Tongue (tissue), 2 donors: ENCODE results near the gene LAMP1. TPM values are rescaled to one million over a fixed set of nuclear protein-coding genes. Genes with fewer than 3 reads are reported as not detected.
"Not testable (repeated sequence)": the region's sequence is repeated elsewhere in the genome, so short reads cannot be mapped to it uniquely, and the experiment has no call there.

Experiments
- DNase-seq: peaks from one replicate; pipeline ENCODE4 v3.0.0-alpha.2; 2015
- total RNA-seq: library from RNA; depleted of rRNA; stranded (reverse); fragments of >200 nt; gene quantifications from one replicate; pipeline ENCODE4 v1.2.3, GENCODE V29; 2014

LAMP1 gene, protein sequence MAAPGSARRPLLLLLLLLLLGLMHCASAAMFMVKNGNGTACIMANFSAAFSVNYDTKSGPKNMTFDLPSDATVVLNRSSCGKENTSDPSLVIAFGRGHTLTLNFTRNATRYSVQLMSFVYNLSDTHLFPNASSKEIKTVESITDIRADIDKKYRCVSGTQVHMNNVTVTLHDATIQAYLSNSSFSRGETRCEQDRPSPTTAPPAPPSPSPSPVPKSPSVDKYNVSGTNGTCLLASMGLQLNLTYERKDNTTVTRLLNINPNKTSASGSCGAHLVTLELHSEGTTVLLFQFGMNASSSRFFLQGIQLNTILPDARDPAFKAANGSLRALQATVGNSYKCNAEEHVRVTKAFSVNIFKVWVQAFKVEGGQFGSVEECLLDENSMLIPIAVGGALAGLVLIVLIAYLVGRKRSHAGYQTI
- 70.3 TPM for total RNA-seq

DNA sequence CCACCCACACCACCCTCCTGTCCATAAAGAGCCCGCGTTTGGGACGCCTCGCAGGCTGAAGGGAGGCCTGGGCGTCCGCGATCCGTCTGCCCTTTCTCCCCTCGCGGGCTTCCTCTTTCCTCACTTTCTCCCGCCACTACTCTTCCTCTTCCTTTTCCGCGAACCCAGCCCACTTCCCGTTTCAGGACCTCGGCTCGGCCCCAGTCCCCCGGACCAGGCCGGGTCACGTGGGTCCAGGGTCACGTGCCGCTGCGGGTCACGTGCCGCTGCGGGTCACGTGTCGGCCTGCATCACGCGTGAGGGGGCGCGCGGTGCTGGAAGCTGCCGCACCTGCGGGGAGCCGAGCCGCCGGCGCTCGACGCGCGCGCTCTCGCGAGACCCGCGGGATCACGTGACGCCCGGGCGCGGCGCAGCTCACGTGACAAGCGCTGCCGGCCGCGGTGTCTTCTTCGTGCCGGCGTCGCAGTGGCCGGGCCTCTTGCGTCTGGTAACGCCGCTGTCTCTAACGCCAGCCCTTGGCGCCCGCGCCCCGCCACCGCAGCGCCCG lies at the start of gene LAMP1:
Gene LAMP1, plus strand, starts transcription at position 417 of the 547 bp plus-strand sequence. CDS start 196 bp downstream, outside the sequence.
- peak; percentile 98 for DNase-seq

DNA sequence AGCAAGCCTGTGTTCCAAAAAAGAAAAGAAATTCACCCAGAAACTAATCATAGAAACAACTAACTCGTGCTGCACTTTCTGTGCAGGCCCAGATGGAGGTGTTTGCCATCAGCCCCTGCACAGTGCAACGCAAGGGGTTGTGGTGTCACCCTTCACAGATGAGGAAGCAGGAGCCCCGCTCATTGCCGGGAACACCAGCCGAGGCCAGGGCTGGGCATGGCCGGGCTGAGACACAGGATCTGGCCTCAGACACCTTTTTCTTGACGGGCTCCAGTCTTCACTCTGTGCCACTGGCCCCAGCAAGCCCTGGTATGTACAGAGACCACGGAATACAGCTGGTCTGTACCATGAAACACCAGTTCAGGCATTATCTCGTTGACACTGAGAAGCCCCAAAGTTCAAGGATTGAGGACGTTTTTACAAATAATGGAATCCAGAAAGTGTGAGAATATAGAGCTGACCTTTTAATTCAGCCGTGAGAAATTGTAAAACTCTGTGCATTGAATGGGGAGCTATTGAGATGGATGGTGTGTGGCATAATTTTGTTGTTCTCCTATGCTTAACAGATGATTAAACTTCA lies 44.4 kb upstream of the LAMP1 start:
- no peak for DNase-seq

DNA sequence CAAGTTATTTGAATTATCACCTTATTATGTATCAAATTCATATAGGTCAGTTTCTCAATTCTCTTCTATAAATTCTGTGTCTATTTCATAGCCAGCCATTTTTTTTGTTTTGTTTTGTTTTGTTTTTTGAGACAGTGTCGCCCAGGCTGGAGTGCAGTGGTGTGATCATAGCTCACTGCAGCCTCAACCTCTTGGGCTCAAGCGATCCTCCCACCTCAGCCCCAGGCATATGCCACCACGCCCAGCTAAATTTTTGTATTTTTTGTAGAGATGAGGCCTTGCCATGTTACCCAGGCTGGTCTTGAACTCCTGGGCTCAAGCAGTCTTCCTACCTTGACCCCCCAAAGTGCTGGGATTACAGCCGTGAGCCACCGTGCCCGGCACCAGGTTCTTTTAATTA lies 39.1 kb upstream of the LAMP1 start:
- DNase-seq: not testable (repeated sequence)

DNA sequence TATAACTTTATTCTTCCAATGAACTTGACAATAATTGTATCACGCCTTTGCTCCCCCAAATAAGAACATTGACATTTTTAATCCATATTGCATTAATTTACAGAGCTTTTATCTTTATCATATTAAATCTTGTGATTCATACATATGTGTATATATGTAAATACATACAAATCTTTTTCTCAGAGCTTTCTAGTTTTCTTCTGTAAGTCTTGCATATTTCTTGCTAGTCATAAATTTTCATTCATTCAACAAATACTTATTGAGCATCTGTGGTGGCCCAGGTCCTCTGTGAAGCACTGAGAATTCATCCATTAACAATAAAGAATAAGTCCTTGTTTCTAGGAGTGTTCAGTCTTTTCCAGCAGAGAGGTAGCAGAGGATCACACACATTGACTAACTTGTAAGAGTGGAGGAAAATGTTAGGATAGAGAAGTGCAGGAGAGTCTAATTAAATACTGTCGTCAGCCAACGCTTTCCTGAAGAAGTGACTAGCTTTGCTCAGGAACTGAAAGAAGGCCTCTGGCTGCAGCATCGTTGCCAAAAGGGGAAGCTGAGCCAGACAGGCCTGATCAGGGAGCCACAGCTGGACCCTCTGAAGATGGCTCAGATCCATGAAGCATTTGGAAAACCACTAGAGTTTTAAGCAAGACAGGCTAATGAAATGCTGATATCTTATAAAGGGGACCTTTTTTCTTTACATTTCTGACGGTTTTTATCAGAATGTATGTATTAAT lies 38.6 kb upstream of the LAMP1 start:
- DNase-seq: no peak

DNA sequence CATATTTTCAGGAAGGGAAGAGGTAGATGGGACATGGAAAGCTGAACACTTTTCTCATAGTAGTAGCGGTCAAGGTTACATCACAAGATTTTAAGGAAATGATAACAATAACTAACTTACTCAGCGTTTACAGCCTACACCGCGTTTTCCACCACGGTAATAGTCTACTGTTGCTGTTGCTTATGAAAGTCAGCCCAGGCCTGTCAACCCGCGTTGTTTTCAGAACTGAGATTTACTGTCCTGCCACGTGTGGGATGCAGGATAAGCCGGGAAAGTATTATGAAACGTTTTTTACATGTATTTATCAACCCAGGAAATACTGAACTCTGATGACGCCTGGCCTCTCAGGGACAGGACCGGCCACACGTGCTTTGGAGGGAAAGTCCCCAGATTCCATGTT lies 36.0 kb upstream of the LAMP1 start:
- DNase-seq: no peak

DNA sequence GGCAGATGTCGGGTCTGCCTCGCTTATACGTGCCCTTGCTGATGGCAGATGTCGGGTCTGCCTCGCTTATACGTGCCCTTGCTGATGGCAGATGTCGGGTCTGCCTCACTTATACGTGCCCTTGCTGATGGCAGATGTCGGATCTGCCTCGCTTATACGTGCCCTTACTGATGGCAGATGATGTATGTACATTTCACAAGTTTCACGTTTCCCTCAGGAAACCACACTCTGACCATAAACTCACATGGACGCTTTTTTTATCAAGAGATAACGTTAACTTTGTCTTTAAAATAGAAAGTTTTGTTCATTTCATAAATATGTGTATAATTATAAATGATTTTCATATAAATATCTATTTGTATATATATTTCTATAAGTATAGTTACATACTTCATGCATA lies 34.0 kb upstream of the LAMP1 start:
- DNase-seq: not testable (repeated sequence)

DNA sequence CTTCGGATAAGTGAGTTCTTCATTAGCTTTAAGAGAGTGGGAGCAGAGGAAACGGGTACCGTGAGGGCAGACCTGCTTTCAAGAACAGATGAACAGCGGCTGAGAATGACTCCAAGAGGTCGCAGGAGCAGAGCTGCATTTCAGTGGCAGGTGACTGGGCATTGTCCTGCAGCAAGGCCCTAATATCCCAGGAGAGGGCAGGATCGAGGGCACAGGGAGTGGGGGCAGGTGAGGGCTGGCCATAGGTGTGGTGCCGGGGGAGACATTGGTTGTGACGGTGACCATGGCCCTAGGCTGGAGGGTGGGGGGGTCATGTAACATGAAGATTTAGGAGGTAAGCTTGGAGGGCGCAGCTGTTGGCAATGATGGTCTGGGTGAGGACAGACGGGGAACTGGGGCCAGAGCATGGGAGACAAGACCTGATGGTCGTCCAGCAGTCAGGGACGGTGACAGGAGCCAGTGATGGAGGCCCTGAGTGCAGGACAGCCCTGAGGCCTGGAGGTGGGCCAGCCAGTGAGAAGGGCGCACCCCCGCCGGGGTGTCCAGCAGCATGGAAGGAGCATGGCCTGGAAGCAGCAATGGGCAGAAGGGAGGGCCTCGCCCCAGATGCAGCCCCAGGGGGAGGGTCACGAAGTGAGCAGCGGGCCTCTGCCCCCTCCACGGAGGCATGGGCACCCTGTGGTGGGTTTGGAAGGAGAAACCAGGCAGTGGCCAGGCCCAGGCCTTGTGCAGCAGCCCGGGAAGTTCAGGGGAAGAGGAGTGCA lies 29.2 kb upstream of the LAMP1 start:
- DNase-seq: no peak

DNA sequence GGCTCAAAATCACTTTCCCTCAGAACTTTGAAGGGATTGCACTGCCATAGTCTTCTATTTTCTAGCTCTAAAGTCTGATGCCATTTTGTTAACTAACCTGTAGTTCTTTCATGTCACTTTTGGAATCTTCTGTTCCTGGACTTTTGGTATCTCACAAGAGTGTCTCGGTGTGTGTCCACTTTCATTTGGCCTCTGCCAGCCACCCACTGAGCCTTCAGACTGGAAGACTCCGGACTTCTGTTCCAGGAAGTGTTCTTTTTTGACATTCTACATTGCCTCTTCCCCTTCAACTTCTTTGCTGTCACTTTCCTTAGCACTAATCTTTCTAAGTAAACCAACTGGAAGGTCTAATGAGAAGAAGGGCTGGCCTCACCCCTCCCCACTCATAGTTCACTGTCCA lies 25.0 kb upstream of the LAMP1 start:
- no peak for DNase-seq

DNA sequence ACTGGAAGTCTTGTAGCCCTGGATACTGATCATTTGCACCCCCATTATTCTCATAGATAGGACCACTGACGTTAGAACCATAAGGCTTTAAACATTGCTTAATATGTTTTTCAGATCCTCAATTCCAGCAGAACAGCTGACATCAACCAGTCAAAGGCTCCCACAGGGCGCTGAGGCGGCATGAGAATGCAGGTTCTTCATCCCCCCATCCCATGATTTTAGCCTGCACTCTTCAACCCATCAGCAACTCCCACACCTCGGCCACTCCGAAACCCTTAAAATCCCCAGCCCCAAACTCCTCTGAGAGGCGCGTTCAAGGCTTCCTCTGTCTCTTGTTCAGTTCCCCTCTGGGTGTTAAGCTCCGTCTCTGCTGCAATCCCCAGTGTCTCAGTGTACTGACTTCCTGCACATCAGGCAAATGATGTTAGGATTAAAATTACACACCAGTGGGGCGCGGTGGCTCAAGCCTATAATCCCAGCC lies 24.3 kb upstream of the LAMP1 start:
- DNase-seq: no peak

DNA sequence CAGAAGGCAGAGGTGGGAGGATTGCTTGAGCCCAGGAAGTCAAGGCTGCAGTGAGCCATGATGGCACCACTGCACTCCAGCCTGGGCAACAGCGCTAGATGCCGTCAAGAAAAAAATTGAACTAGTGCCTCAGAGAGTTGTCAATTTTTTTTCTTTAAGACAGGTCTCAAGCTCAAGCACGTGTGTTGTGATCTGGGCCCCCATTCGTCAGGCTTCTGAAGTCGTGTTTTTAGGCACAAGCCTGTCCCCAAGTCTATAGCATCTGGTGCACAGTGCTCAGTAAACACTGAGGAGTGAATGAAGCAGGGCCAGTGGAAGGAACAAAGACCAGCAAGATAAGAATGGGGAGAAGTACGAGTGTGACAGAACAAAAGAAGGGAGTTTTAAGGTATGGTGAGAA lies 23.7 kb upstream of the LAMP1 start:
- DNase-seq: no peak

DNA sequence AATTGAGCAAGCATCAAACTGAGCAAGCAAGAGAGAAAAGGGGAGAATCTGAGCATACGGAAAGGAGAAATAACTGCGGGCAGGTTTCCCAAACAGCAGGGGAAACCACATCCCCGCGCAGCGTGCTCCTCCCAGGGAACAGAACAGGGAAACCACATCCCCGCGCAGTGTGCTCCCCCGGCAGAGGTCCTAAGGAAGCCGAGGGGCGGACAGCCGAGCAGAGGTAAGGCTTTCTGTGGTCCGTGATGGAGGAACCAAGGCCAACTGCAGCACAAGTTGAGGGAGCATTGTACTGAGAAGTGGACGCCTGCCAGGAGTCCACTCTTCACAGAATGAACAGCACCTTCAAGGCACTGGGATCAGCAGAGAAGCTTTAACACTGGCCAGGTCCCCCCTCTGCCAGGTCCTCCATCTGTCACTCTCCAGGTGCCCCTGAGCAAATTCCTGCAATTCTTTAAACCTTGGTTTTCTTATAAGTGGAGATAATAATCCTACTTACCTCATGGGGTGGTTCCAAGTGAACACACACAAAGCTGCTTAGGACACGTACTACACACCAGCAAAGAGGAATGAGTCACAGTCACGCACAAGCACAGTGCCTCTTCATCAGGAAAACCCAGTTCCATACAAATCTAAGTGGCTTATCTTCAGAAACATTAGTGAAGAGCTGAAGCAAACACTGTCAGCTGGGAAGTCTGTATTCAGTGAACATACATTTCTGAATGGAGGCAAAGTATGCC lies 23.0 kb upstream of the LAMP1 start:
- DNase-seq: no peak

DNA sequence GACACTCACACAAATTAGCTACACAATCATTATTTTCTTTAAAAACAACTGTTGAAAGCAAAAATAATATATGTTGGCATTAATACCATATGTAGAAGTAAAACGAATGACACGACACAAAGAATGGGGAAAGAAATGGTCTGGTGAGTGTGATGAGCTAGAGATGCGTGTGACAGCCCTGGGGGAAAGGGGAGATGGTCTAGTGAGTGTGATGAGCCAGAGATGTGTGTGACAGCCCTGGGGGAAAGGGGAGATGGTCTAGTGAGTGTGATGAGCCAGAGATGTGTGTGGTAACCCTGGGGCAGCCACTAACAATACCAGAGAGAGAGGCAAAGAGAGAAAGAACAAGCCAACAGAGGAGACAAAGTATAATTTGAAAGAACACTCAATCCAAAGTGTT lies 22.3 kb upstream of the LAMP1 start:
- DNase-seq: no peak

DNA sequence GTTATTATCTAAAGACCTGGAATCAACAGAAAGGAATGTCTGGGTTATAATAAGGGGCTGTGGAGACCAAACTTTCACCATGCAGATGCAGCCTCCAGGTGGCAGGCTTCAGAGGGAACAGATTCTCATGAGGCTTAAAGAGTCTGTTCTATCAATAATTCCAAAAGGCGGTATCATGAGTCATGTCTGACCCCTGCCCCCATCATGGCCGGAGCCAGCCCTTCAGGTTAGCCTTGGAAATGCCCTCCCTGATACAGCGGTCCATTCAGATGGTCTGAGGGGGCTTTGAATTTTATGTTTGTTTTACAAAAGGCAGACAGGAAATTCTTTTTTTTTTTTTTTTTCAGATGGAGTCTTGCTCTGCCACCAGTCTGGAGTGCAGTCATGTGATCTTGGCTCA lies 21.7 kb upstream of the LAMP1 start:
- DNase-seq: peak; percentile 36

DNA sequence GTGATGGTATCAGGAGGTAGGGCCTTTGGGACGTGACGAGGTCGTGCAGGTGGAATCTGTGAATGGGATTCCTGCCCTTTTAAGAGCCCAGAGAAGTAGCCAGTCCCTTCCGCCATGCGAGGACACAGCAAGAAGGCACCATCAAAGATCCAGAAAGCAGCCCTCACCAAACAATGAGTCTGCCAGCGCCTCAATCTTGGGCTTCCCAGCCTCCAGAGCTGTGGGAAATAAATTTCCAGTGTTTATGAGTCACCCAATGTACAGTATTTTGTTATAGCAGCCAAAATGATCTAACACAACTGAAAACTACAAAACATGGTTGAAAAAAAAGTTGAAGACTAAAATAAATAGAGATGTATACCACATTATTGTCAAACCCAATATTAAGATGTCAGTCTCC lies 16.9 kb upstream of the LAMP1 start:
- no peak for DNase-seq

DNA sequence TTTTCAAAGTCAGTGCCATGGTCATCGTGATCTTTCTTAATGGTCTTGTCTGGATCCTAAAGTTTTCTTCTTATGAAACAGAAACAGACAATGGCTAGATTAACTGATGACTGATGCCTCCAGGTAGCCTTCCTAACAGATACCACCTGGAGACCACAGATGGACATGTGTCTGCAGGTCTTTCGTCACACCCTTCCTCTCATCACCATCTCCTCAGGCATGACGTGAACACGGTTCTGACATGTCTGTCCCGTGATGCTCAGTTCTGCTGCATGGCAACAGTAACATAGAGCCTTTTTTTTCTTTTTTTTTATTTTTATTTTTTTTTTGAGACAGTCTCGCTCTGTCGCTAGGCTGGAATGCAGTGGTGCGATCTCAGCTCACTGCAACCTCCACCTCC lies 13.1 kb upstream of the LAMP1 start:
- DNase-seq: no peak

DNA sequence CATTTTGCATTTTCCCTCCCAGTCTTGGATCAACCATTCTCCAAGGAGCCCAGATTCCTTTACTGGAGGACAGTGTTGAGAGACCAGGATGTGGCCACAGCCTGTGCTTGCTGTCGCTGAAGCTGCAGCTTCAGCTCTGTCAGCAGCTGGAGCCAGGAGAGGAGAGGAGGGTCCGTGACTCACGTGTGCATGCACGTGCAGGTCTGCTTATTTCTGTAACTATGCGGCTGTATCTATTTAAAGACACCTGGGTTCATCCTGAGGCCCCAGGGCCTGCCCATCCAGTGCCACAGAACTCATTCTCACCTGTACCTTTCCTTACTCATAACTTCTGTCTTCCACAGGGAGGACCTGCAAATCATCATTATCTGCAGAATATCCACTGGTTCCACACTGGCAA lies 8.2 kb upstream of the LAMP1 start:
- DNase-seq: no peak

DNA sequence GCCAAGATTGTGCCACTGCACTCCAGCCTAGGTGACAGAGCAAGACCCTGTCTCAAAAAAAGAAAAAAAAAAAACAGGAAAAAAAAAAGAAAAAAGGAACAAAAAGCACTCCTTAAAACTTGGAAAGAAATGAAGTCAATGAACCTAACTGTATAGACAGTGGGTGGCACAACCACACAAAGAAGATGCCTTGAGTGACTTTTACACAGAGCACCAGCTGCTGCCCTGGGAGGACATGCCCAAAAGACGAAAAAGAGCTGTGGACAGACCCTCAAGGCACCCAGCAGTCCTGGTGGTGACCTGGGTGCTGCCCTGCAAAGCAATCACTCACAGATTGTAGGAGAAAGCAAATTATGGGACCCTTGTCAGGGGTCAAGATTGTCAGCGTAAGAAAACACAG lies 5.9 kb upstream of the LAMP1 start:
- no peak for DNase-seq

DNA sequence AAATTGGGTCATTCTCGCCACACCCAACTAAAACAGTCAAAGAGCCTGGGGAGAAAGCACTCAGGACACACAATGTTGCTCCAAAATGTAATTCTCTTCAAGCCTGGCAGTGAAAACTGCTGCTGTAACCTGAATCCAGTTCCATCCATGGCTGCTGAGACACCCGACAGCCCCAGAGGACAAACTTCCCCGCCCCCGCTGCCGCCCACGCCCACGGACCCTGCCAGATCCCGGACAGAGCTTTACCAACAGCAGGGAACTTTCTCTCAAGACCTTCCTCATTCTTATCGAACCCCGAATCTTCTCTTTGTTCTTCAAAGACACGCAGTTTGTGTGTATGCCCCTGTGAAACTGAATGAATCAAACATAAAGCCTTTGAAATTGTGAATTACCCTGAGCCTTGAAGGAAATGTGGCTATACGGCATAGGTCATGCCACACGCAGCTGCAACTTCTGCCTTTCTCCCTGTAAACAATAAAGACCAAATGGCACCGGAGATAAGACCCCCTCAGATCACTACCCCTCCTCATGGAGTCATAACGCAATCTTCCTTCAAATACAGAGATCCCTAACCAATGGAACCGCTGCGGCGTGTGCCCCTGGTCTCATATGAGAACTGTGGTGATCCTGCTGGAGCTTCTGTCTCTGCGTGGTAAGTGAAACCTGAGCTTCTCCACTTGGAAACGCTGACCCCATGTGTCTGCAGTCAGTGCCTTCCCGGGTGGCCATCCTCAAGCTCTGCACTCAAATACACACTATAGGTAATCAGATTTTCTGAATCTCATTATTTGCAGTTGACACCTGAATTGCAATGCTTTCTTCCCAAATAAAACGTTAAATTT lies 4.8 kb upstream of the LAMP1 start:
- DNase-seq: peak; percentile 54

DNA sequence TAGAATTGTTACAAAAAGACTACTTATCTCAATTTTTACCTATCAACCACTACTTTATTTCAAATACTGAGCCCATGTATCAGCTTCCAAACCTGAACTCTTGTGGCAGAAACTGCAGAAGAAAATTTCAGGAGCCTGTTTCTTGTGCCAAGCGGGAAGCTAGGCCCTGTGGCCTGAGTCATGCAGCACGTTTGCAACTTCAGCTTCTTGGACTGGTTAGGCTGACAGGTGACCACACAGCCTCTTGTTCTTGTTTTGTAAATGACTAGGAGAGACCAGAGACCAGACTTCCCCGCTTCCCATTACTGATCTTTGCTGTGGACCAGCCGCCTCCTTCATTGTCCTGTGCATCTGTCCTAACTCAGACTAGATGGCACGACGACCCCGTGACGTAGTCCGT lies 3.4 kb upstream of the LAMP1 start:
- no peak for DNase-seq

DNA sequence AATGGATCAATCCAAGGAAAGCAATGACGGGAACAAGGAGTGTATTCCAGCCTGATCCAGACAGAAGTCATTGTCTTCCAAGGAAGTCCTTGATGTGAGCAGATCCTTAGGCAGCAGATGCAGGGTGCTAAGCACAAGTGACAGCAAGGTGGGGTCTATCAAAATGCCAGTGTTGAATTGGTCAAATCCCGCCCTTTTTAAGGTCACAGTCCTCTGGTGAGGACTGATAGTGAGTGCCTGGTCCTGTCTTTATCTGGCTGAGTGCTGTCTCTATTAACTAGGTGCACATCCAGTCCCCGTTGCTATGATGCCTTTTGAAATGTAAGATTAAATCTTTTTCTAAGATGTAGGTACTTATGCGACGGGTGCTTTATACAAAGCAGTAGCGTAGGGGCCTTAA lies 1.3 kb upstream of the LAMP1 start:
- no peak for DNase-seq
